Keratinocyte (primary cell): ENCODE measurements around the gene CCL19.
A peak's percentile ranks its signal among the peaks of the same experiment; 100 is the strongest.

Experiments
- EZH2 ChIP-seq: IDR thresholded peaks from one replicate; pipeline ENCODE4 v1.6.1; 2012; ENCODE audit warnings: inconsistent platforms, mild to moderate bottlenecking, low read length, moderate library complexity
- TF ChIP-seq, protein P1 (sequence below), 3 experiments: IDR thresholded peaks in 1 of 3; conservative IDR thresholded peaks in 1 of 3; optimal IDR thresholded peaks in 1 of 3; 2 replicates in 2 of 3; 3 replicates in 1 of 3; pipeline versions ENCODE3 to v1.5.1; 2011; ENCODE audit warnings: low read length in 3 of 3, mild to moderate bottlenecking in 3 of 3, moderate library complexity in 2 of 3, control low read depth in 1 of 3, inconsistent platforms in 1 of 3; ENCODE audit not compliant: insufficient read depth in 2 of 3; ENCODE audit errors: extremely low read depth in 1 of 3

DNA sequence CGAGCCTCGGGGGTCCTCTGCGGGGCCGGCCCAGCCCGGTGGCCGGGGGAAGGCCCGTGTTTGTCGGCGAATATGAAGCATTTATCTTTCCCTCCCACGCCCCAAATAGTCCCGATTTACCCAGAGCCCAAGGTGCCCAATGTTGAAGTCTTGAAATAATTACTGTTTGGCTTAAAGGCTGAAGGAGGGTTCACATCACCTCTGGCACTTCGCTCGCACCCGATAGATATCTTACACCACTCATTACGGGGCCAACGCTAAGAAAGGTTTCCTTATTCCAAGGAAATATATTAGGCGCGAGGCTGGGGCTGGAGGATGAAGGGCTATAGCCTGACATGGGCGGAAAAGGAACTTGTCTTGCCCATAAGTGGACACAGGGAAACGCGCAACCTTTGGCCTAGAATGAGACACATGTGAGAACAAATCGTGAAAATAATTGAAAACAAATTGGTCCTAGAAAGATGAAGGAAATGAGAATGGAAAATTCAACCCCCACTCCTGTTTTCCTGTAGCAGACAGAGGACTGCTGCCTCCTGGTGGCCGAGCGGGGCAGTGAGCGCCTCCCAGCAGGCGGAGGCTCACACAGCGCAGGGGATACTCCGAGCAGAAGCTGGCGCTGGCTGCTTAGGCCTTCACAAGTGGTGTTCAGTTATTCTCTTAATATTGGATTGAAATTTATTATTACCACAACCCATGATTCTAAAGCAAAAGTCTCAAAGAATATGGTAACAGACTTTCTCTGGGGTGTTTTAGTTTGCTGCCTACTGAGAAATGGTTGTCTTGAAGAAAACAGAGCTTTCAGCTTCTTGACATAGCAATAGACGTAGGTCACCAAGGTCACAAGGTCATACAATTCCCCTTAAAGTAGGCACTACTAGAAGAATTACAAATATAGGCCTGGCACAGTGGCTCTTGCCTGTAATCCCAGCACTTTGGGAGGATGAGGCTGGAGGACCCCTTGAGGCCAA is 11.0 kb upstream of the CCL19 start:
- TF ChIP-seq, protein P1, sequence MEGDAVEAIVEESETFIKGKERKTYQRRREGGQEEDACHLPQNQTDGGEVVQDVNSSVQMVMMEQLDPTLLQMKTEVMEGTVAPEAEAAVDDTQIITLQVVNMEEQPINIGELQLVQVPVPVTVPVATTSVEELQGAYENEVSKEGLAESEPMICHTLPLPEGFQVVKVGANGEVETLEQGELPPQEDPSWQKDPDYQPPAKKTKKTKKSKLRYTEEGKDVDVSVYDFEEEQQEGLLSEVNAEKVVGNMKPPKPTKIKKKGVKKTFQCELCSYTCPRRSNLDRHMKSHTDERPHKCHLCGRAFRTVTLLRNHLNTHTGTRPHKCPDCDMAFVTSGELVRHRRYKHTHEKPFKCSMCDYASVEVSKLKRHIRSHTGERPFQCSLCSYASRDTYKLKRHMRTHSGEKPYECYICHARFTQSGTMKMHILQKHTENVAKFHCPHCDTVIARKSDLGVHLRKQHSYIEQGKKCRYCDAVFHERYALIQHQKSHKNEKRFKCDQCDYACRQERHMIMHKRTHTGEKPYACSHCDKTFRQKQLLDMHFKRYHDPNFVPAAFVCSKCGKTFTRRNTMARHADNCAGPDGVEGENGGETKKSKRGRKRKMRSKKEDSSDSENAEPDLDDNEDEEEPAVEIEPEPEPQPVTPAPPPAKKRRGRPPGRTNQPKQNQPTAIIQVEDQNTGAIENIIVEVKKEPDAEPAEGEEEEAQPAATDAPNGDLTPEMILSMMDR (optimal IDR thresholded peaks at IDR 0.05 in 1 of 3, IDR thresholded peaks at IDR 0.05 in 1 of 3, conservative IDR thresholded peaks at IDR 0.05 in 1 of 3; ENCODE audit: extremely low read depth in 1 of 3, insufficient read depth in 2 of 3, low read length in 3 of 3) = peak; percentile 96 to 99 (median 97)
- no peak for TF ChIP-seq EZH2
